ENCODE data around the gene RNU2-63P. TPM values are rescaled to one million over a fixed set of nuclear protein-coding genes. Genes with fewer than 3 reads are reported as not detected.
"Not testable (repeated sequence)": the region's sequence is repeated elsewhere in the genome, so short reads cannot be mapped to it uniquely, and the experiment has no call there.

The RNU2-63P gene
- total RNA-seq, 1 experiment from 2014 or later: not detected

- DNase-seq (ENCODE audit: low spot score); in situ Hi-C loops (cut with HindIII; ENCODE audit: low sequenced_read_pairs): not testable (repeated sequence)
These were observed 22.0 kb downstream of the RNU2-63P start for GRCh38 chr2:87994304-87994850.

DNA sequence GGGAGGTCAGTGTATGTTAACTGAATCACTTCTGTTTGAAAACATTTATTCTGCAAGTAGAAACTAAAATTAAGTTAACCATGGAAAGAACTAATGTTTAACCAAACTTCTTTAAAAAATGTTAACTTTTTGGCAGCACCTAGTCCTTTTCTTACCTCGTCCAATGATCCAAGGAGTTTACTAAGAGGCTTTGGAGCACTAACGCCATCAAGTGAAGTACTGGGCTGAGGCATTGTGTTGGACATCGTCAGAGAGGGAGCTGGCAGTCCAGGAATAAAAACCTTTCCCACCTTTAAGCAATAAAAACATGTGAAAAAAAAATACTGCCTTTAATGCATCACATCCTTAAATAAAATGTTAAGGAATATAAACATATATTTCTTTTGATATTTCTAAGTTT, 23.8 kb downstream of the RNU2-63P start:
- DNase-seq (ENCODE audit: low spot score); in situ Hi-C loops (cut with HindIII; ENCODE audit: low sequenced_read_pairs): not testable (repeated sequence)

GRCh38 chr2:87987473-87987872, 28.9 kb downstream of the RNU2-63P start:
- DNase-seq (ENCODE audit: low spot score); in situ Hi-C loops (cut with HindIII; ENCODE audit: low sequenced_read_pairs): not testable (repeated sequence)

- in situ Hi-C loops (cut with HindIII; ENCODE audit: low sequenced_read_pairs); DNase-seq (ENCODE audit: low spot score): not testable (repeated sequence)
These were observed 30.4 kb downstream of the RNU2-63P start for GRCh38 chr2:87985902-87986301.

DNA sequence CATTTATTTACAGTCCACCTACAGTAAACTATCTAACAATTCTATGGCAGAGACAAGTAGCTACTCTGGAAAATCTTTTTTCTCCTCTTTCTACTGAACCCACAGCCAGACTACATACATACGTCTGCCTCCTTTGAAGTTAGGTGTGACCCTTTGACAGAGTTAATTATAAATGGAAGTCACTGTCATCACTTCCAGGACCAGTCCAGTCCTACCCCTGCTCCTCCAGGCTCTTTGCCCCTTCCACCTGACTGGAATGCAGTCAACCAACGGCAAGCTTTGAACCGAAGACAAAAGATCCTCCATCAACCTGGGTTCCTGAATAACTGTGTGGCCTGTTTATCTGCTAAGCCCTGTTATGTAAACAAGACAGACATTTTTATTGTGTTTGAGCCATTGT, 35.2 kb downstream of the RNU2-63P start:
- in situ Hi-C loops (cut with HindIII; ENCODE audit: low sequenced_read_pairs); DNase-seq (ENCODE audit: low spot score): not testable (repeated sequence)

- DNase-seq (ENCODE audit: low spot score); in situ Hi-C loops (cut with HindIII; ENCODE audit: low sequenced_read_pairs): not testable (repeated sequence)
These were observed 44.0 kb downstream of the RNU2-63P start for GRCh38 chr2:87972385-87972784.

Other genes with a start within 250 kb of the RNU2-63P start
- gene RGPD2, start 190.8 kb downstream of the RNU2-63P start, total RNA-seq (2014; rRNA removed; shearing (Covaris generic)): not detected in 2 replicates
- 16.4 and 19.6 TPM in 2 replicates for gene KRCC1, start 39.2 kb upstream of the RNU2-63P start, total RNA-seq (2014; rRNA removed; shearing (Covaris generic))
- gene SMYD1, start 51.3 kb upstream of the RNU2-63P start, total RNA-seq (2014; rRNA removed; shearing (Covaris generic)): not detected in 2 replicates
- not detected in 2 replicates for gene FABP1, start 111.5 kb upstream of the RNU2-63P start, total RNA-seq (2014; rRNA removed; shearing (Covaris generic))
- not detected in 2 replicates for gene THNSL2, start 153.8 kb upstream of the RNU2-63P start, total RNA-seq (2014; rRNA removed; shearing (Covaris generic))

All from G401 (cell line).